GM12878 (cell line): ENCODE data around the gene GJA1. TPM values are rescaled to one million over a fixed set of nuclear protein-coding genes. Genes with fewer than 3 reads are reported as not detected.

ENCODE experiments used
- ATAC-seq: fragments of 200-7000 bp; cut with Tn5 transposase; 3 replicates; pipeline ENCODE4 v1.9.1; 2020; ENCODE audit warnings: mild to moderate bottlenecking, moderate library complexity
- BruUV-seq: library from RNA; stranded (reverse); fragments of 400-500 nt; replicated peaks from 2 replicates; lab custom pipeline; 2021; lab: Mats Ljungman, UMichigan
- CTCF ChIA-PET: fragments of 300-600 bp; sonication (Branson Sonifier 250); formaldehyde crosslinking; extraction: SDS; loops from one replicate; lab custom pipeline; 2021; ENCODE audit warnings: inconsistent platforms; lab: Yijun Ruan, JAX
- POLR2A ChIA-PET: fragments of 350-600 bp; formaldehyde crosslinking; extraction: SDS; loops from one replicate; lab custom pipeline; 2021; ENCODE audit warnings: inconsistent platforms; lab: Charles Lee
- RAD21 ChIA-PET: fragments of 300-600 bp; sonication (Branson Sonifier 250); formaldehyde crosslinking; loops from one replicate; lab custom pipeline; 2023; ENCODE audit warnings: antibody characterized with exemption; ENCODE audit not compliant: unreplicated experiment; lab: Charles Lee
- SMC1A ChIA-PET: fragments of 300-600 bp; sonication (Branson Sonifier 250); formaldehyde crosslinking; loops from one replicate; lab custom pipeline; 2023; ENCODE audit not compliant: unreplicated experiment, uncharacterized antibody; lab: Charles Lee
- DNase-seq: peaks from one replicate; pipeline ENCODE4 v3.0.0-alpha.2; 2011; ENCODE audit warnings: low read depth, low spot score
- FAIRE-seq: peaks from 3 replicates; lab custom pipeline; 2011; peaks lifted over from hg19 to GRCh38; lab: Jason Lieb, UNC
- H2AFZ ChIP-seq: 2 replicates; pipeline ENCODE4 v1.6.0; 2011; ENCODE audit warnings: low read depth, low read length, control low read depth; ENCODE audit not compliant: control insufficient read depth
- H3K27ac ChIP-seq: 2 replicates; pipeline ENCODE4 v1.5.1; 2011; ENCODE audit warnings: control low read depth; ENCODE audit not compliant: control insufficient read depth, insufficient read depth
- H3K27me3 ChIP-seq, 2 experiments: replicated peaks in 1 of 2; 2 replicates each; pipeline versions ENCODE4 v1.6.0 to v1.6.1; 2011; ENCODE audit warnings: low read length in 1 of 2; ENCODE audit not compliant: control insufficient read depth in 2 of 2, insufficient read depth in 2 of 2
- H3K36me3 ChIP-seq, 2 experiments: 2 replicates each; pipeline ENCODE4 v1.5.1; 2011; ENCODE audit warnings: low read length in 1 of 2; ENCODE audit not compliant: control insufficient read depth in 2 of 2, insufficient read depth in 2 of 2
- H3K4me1 ChIP-seq: 2 replicates; pipeline ENCODE4 v1.6.1; 2011; ENCODE audit warnings: mild to moderate bottlenecking, low read length, moderate library complexity, mixed read lengths; ENCODE audit not compliant: control insufficient read depth, insufficient read depth
- H3K4me2 ChIP-seq: 2 replicates; pipeline ENCODE4 v1.6.0; 2011; ENCODE audit warnings: control low read depth; ENCODE audit not compliant: control insufficient read depth, insufficient read depth
- H3K4me3 ChIP-seq: fragments of 200-600 bp; sonication (generic); 2 replicates; pipeline ENCODE4 v1.5.1; 2016
- H3K79me2 ChIP-seq: 2 replicates; pipeline ENCODE4 v1.6.0; 2011; ENCODE audit warnings: low read length; ENCODE audit not compliant: control insufficient read depth, insufficient read depth
- H3K9ac ChIP-seq: 2 replicates; pipeline ENCODE4 v1.8.0; 2011; ENCODE audit warnings: low read length, control low read depth, mixed read lengths; ENCODE audit not compliant: control insufficient read depth, insufficient read depth
- H3K9me3 ChIP-seq: replicated peaks from 3 replicates; pipeline ENCODE4 v1.5.1; 2011; ENCODE audit warnings: mild to moderate bottlenecking, low read length; ENCODE audit not compliant: control insufficient read depth, insufficient read depth
- H4K20me1 ChIP-seq: 2 replicates; pipeline ENCODE4 v1.6.0; 2011; ENCODE audit not compliant: control insufficient read depth, insufficient read depth
- ATF7 ChIP-seq: fragments of 450-650 bp; IDR thresholded peaks from 2 replicates; pipeline ENCODE4 v1.6.1; 2016; ENCODE audit warnings: low read depth, mild to moderate bottlenecking
- CEBPZ ChIP-seq: fragments of 150-350 bp; IDR thresholded peaks from 2 replicates; pipeline ENCODE4 v1.6.1; 2016; ENCODE audit warnings: low read depth, low read length
- E2F4 ChIP-seq: IDR thresholded peaks from 2 replicates; pipeline ENCODE4 v1.6.1; 2012; ENCODE audit warnings: low read depth, low read length, improper control_type of control experiment
- JUND ChIP-seq: IDR thresholded peaks from 2 replicates; pipeline ENCODE4 v1.6.1; 2012; ENCODE audit warnings: low read depth, mild to moderate bottlenecking, low read length, improper control_type of control experiment, moderate library complexity
- MLLT1 ChIP-seq: fragments of 450-650 bp; IDR thresholded peaks from 2 replicates; pipeline ENCODE4 v1.6.1; 2016; ENCODE audit warnings: mild to moderate bottlenecking
- RAD51 ChIP-seq: fragments of 450-650 bp; IDR thresholded peaks from 2 replicates; pipeline ENCODE4 v1.6.1; 2016; ENCODE audit warnings: moderate library complexity, mild to moderate bottlenecking, inconsistent platforms
- SIX5 ChIP-seq: IDR thresholded peaks from 2 replicates; pipeline ENCODE4 v1.6.1; 2011; ENCODE audit warnings: mild to moderate bottlenecking, low read depth, low read length, moderate library complexity; ENCODE audit not compliant: severe bottlenecking
- SPI1 ChIP-seq: IDR thresholded peaks from 2 replicates; pipeline ENCODE4 v1.6.1; 2011; ENCODE audit warnings: low read depth, mild to moderate bottlenecking, low read length, moderate library complexity, borderline replicate concordance; ENCODE audit not compliant: insufficient read depth
- SREBF2 ChIP-seq: IDR thresholded peaks from 2 replicates; pipeline ENCODE4 v1.6.1; 2012; ENCODE audit warnings: mild to moderate bottlenecking, low read length
- TCF7 ChIP-seq: IDR thresholded peaks from 2 replicates; pipeline ENCODE4 v1.6.1; 2014; ENCODE audit warnings: antibody characterized with exemption, borderline replicate concordance
- ZBTB11 ChIP-seq: fragments of 450-650 bp; formaldehyde crosslinking; IDR thresholded peaks from 2 replicates; pipeline ENCODE4 v1.5.0; 2022; ENCODE audit warnings: mild to moderate bottlenecking, missing genetic modification characterization
- ZZZ3 ChIP-seq: IDR thresholded peaks from 2 replicates; pipeline ENCODE4 v1.6.1; 2011; ENCODE audit warnings: low read depth; ENCODE audit not compliant: control insufficient read depth, insufficient read length
- in situ Hi-C: fragments of 300-500 bp; cut with MboI; formaldehyde crosslinking; loops from 9 replicates; pipeline ENCODE4 v1.14.3; 2018; ENCODE audit warnings: mixed read lengths
- intact Hi-C: fragments of 100-400 bp; cut with micrococcal nuclease; formaldehyde crosslinking; loops from one replicate; pipeline ENCODE4 v1.14.2; 2022; ENCODE audit not compliant: unreplicated experiment
- polyA plus RNA-seq, 11 experiments: library from polyadenylated mRNA; depleted of rRNA in 4 of 11; unstranded in 6 of 11; stranded (reverse) in 5 of 11; fragments of >200 nt; fragmentation: Nextera tagmentation in 4 of 11; fragmentation: Illumina TruSeq in 1 of 11; extraction: Ambion mirVana in 4 of 11; extraction: Trizol in 1 of 11; gene quantifications; 1 replicate in 1 of 11; 2 replicates in 10 of 11; pipeline versions ENCODE4 v1.2.1 to v1.2.3, GENCODE V29; 2011 to 2016; ENCODE audit warnings: inconsistent platforms in 2 of 11, missing spikeins in 2 of 11, low read depth in 1 of 11
- total RNA-seq, 4 experiments: library from RNA; depleted of rRNA in 3 of 4; stranded (reverse); fragments of >200 nt in 3 of 4; fragmentation: Illumina TruSeq in 1 of 4; extraction: Trizol in 1 of 4; gene quantifications; 2 replicates each; pipeline versions ENCODE4 v1.2.1 to v1.2.3, GENCODE V29; 2013 to 2021

Gene GJA1
- total and polyA plus RNA-seq, 10 of the 15 experiments (the other 5 are each of a cell fraction or from before 2014, with no cell fraction given) = 0.11 to 0.69 (median 0.11) TPM; not detected in 7

GRCh38 chr6:121438869-121439268, 3.4 kb downstream of the GJA1 start (continued):
- TF ChIP-seq MLLT1 (no peak), JUND (no peak), TCF7 (no peak), ZBTB11 (CRISPR knock-in tag) (no peak), ATF7 (no peak), RAD51 (no peak)

GRCh38 chr6:121439475-121439874, 4.0 kb downstream of the GJA1 start:
- intact Hi-C loops = no loop called here
- peaks cover 0 to 2% of the 10 kb centered on the region in 2 experiments; a peak in 2 of 4 replicates for H3K27me3 ChIP-seq
- no peaks in the 10 kb centered on the region for H3K36me3 ChIP-seq
- in situ Hi-C loops = no loop called here
- ChIA-PET SMC1A (no interaction called here), RAD21 (no interaction called here), CTCF (no interaction called here), POLR2A (no interaction called here)
- no peak for TF ChIP-seq E2F4
- no peak for TF ChIP-seq CEBPZ
- TF ChIP-seq SREBF2 = no peak
- TF ChIP-seq SIX5 = no peak
- no peak for TF ChIP-seq ZZZ3
- TF ChIP-seq SPI1 = no peak
- BruUV-seq = no TSS peak
- no peak overlapping the region for H3K4me2 ChIP-seq
- no peak overlapping the region for H3K4me3 ChIP-seq
- no peak for FAIRE-seq
- H3K9me3 ChIP-seq = no peaks in the 10 kb centered on the region
- no peak for ATAC-seq
- no peak for DNase-seq
- H4K20me1 ChIP-seq = no peaks in the 10 kb centered on the region
- H3K4me1 ChIP-seq = no peaks in the 10 kb centered on the region
- H3K79me2 ChIP-seq = no peaks in the 10 kb centered on the region
- no peak overlapping the region for H3K9ac ChIP-seq
- no peak overlapping the region for H3K27ac ChIP-seq
- no peak overlapping the region for H2AFZ ChIP-seq
